CD4-positive, alpha-beta T cell treated with Interleukin-6 for 4 hours (primary cell): ENCODE results near the gene SRR.

Experiments
- DNase-seq: peaks from one replicate; pipeline ENCODE4 v3.0.0-alpha.2; 2020; ENCODE audit warnings: mixed read lengths

SRR gene

GRCh38 chr17:2346475-2346874 lies 42.7 kb downstream of the SRR start:
- DNase-seq: no peak

- no peak for DNase-seq
Observed at GRCh38 chr17:2347805-2348685, 44.3 kb downstream of the SRR start.

DNA sequence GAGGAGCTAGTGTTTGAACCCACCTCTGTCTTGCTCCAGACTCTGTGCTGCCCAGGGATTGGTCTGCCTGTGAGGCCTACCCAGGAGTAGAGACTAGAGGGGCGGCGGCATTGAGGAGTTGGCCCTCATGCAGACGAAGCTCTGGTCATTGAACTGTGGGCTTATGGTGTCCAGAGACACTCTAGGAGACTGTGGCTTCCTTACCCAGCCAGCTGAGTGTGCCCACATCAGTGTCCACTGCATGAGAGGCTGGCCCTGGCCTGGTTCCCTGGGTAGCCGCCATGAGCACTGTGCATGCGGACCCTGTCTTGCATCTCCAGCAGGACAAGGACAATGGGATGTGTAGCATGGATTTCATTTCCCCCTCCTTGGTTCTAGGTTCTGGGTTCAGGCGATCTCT lies 47.5 kb downstream of the SRR start:
- DNase-seq: no peak

DNA sequence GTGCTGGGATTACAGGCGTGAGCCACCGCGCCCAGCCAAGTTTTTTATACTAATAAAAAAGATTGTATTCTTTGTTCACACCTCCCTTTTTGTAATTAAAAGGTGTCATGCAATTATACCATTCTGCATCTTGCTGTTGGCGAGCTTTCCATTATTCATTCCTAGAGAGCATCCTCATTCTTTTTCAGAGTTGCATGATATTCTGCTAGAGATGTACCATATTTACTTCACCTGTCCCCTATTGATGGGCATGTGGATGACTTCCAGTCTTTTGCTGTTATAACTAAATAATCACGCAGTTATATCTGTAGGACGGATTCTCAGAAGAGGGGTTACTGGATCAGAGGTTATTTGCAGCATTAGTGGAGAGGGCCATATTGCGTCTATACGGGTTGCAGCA lies 50.6 kb downstream of the SRR start:
- DNase-seq: no peak

- DNase-seq: no peak
Observed at GRCh38 chr17:2357237-2357636, 53.5 kb downstream of the SRR start.

DNA sequence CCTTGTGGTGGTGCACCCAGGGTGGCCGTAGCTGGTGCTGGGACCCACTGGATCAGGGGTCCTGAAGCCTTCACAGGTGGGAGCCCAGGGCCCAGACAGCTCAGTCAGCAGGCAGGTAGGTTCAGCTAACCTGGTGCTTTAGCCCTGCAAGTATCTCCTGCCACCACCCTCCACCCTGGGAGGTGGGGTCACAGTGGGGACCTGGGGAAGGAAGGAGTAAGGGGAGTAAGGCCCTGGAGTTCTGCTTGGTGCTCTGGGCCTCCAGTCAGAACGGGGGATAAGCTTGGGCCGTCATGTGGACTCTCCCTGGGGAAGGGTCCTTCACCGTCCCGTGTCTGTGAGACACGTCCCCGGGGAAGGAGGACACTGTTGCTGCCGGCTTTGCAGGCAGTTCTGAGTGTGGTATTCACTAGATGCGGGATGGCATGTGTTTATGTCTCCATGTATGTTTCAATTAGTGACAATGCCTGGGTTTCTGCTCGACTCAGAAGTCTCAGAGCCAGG lies 54.2 kb downstream of the SRR start:
- no peak for DNase-seq

DNA sequence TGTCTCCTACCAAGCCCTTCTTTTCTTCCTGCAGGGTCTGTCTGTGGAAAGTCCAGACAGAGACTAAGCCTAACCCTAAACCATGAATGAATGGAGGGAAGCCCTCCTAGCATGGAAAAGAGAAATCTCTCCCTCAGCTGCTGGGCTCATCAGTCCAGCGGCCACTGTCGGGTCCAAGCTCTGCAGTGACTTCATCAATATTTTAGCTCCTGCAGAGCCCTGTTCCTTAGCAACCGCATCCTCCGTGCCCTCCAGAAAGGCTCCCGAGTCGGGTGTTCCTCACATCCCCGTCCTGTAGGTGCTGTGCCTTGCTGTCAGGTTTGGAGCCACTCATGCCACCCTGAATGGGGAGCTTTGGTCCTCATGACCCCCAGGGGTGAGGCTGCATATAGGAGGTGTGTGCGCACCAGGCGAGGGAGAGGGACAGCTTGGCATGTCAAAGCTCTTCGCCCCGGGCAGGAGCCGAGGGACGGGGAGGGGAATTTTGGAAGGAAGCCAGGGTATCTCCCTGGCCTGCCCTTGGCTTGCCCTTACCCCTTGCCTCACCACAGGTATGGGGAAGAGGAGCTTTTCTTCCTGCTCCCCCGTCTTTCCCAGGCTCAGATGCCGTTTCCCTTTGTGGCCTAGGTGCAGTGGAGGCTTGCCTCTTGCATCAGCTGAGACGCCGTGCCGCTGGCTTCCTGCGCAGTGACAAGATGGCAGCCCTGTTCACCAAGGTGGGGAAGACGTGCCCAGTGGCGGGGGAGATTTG lies 57.4 kb downstream of the SRR start:
- DNase-seq: no peak

GRCh38 chr17:2362016-2362415 lies 58.3 kb downstream of the SRR start:
- DNase-seq: no peak

GRCh38 chr17:2362416-2362815 lies 58.7 kb downstream of the SRR start:
- no peak for DNase-seq

- DNase-seq: no peak
Observed at GRCh38 chr17:2362881-2363280, 59.1 kb downstream of the SRR start.

DNA sequence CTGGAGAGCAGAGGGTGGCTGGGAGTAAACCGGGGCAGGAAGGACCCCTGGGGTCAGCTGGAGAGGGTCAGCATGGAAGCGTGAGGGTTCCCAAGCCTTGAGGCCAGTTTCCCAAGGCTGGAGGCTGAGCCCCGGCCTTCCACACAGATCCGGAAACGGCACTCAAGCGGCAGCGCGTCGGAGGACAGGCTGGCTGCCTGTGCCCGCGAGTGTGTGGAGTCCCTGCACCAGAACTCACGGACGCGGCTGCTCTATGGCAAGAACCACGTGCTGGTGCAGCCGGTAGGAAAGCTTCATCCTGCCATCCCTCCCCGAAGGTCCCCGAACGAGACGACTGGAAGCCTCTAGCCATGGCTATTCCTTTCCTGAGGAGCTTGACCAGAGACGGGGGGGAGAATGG lies 59.6 kb downstream of the SRR start:
- DNase-seq: no peak

DNA sequence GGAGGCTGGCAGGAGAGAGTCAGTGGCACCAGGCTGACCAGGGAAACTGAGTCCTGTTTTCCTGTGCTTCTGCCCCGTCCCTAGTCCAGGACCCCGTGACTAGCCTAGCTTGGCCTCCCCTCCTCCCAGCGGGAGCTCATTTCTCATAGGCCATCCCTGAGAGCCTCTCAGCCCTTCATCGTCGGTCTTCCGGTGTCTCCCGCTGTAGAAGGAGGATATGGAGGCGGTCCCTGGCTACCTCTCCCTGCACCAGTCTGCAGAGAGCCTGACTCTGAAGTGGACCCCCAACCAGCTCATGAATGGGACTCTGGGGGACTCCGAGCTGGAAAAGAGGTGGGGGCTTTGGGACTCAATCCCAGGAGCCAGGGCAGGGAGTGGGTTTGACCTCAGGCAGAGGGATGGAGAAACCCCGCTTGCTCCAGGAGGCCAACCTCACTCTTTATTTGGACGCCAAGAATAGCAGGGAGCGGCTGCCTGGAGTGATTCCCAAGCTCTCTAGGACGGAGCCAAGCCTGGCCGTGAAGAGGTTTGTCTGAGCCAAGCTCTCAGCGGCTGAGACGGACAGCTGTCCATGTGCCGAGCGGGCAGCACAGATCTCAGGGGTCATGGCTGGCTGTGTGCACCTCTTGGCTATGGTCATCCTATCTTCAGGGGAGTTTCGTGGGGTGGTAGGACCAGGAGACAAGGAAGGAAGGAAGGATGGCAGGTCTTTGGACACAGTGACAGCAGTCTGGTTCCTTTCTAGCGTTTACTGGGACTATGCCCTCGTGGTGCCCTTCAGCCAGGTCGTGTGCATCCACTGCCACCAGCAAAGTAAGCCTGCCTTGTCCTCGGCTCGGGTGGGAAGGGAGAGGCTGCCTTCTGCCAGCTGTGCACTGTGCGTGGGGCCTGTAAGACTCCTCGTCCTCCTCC lies 60.4 kb downstream of the SRR start:
- no peak for DNase-seq

- DNase-seq: no peak
Observed at GRCh38 chr17:2364763-2365116, 61.0 kb downstream of the SRR start.

- DNase-seq: no peak
Observed at GRCh38 chr17:2365132-2365531, 61.4 kb downstream of the SRR start.

GRCh38 chr17:2366747-2367494 lies 63.2 kb downstream of the SRR start:
- no peak for DNase-seq

GRCh38 chr17:2368359-2368758 lies 64.6 kb downstream of the SRR start:
- DNase-seq: no peak

GRCh38 chr17:2369039-2369438 lies 65.3 kb downstream of the SRR start:
- no peak for DNase-seq

- no peak for DNase-seq
Observed at GRCh38 chr17:2369551-2370210, 65.9 kb downstream of the SRR start.

DNA sequence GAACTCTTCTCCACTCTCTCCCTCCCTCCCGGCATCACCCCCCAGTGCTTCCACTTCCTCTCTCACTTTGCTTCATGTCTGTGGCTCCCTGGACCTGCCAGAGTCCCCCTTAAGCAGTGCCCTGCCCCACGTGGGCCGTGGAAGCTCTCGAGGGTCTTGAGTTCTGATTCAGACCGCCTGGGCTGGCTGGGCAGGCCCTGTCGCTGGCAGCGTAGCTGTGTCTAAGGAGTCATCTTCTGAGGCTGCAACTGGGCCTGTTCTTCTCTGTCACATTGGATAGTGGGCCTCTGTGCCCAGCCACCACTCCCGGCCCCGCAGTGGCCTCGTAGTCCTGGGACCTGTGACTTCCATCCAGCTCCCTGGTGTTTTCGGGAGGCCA lies 66.5 kb downstream of the SRR start:
- no peak for DNase-seq

GRCh38 chr17:2371183-2372130 lies 67.7 kb downstream of the SRR start:
- DNase-seq: no peak

GRCh38 chr17:2372180-2372579 lies 68.4 kb downstream of the SRR start:
- no peak for DNase-seq
